Kidney glomerular epithelial cell (primary cell): ENCODE results near the gene MYO3B.
"Not testable (repeated sequence)": the region's sequence is repeated elsewhere in the genome, so short reads cannot be mapped to it uniquely, and the experiment has no call there.

Source experiments
- DNase-seq: peaks from one replicate; lab custom pipeline; 2025; lab: John Stamatoyannopoulos, UW

The MYO3B gene

GRCh38 chr2:170339750-170340692 lies 162.1 kb downstream of the MYO3B start:
- DNase-seq, result no peak

- no peak for DNase-seq
Observed at GRCh38 chr2:170340693-170341068, 162.7 kb downstream of the MYO3B start.

DNA sequence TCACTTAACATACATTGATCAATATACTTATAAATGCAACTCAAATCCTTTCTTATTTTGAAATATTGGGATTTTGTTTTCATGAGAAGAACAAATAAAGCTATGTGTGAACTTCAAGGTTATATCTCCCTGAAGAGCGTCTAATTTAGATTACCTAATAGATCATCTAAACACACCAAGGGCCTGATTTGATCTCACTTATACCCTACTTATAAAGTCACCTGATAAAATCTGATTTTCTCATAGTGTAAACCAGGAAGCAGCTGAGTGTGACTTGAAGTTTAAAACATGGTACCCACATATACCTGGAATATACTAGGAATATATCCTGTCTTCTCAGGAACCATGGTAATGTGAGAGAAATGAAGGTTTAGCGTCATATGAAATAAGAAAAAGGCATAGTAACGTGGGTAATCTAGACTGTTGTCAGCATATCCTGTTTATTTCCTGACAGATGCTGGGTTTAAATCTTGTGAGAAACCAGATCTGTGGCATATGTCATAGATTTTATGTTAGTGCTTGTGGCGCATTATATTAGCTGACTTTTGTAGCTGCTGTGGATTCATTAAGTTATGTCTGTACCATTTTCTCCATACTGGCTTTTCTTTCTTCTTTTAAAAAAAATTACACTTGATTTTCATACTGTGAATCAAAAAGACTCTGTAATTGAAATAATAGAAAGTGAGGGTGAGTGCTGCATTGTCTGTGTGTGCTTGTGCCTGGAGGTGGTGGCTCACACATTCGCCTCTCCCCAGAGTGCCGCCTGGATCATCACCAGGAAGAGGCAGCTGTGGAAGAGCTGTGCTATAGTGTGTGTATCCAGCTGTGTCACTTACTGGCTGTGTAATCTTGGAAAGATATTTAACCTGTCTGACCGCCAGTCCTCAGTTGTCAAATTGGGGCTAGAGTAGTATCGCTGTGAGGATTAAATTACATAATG lies 164.0 kb downstream of the MYO3B start:
- no peak for DNase-seq

- no peak for DNase-seq
Observed at GRCh38 chr2:170344663-170345346, 166.9 kb downstream of the MYO3B start.

GRCh38 chr2:170345607-170346006 lies 167.7 kb downstream of the MYO3B start:
- DNase-seq, result no peak

DNA sequence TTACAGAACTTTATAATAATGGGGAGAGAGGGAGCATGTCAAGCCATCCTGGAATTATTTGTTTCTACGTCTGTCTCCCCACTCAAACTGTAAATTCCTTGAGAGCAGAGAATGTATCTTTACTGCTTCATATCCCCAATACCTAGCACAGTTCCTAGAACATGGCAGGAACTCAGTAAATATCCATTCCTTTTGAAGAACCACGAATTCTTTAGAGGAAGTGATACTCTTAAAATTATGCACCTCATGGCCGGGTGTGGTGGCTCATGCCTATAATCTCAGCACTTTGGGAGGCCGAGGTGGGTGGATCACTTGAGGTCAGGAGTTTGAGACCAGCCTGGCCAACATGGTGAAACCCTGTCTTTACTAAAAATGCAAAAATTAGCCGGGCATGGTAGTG lies 171.3 kb downstream of the MYO3B start:
- DNase-seq, result not testable (repeated sequence)

DNA sequence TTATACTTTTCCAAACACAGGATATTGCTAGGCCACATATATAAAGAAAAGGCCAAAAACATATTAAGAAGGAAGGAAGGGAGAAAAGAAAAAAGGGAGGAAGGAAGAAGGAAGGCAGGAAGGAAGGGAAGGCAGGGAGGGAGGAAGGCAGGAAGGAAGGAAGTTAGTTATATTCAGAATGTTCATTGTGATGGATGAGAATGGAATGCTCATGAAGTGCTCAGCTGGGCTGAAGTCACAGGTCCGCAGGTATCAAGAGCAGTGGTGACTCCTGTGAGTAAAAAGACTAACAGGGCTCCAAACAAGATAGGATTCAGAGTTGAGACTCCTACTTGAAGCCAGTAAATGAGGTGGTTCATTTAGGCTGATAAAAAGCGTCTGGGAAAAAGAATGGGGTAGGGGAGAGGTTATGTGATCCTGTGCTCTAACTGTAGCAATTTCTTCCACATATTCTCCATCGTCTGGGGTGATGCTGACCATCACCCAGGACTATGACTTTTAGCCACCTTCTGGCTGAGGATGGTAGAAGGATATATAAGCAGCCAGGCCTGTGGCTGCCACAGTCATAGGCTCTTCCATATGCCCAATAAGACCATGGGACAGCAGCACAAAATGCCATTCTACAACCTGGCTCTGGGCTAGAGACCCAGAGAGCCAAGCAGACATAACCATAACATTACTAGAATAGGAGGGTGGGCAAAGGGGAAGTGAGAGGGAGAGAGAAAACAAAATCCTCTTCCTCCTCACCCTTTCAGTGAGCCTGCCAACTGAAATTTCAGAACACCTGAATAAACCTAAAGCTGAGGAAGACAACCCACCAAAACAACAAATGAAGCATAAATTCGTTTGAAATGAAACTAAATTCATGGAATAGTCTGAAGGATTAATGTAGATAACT lies 173.2 kb downstream of the MYO3B start:
- no peak for DNase-seq

- DNase-seq, result no peak
Observed at GRCh38 chr2:170353723-170354122, 175.8 kb downstream of the MYO3B start.

DNA sequence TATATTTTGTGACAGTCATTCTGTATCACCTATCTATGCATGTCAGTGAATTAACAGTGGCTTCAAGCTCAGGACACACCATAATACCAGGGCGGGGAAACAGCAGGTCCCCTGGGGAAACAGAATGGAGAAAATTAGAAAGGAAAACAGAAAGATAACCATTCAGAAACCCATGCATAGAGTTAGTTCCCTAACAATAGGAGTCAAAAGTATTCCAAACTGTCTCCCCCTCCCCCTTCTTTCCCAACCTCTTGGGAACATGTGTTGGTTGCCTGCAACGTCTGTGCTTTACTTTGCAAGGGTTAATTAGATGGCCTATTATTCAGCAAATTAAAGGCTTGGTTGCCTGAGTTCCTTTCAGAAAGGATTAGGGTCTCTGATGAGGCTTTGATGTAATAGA lies 176.4 kb downstream of the MYO3B start:
- no peak for DNase-seq

GRCh38 chr2:170354855-170355780 lies 177.2 kb downstream of the MYO3B start:
- no peak for DNase-seq

GRCh38 chr2:170359466-170359865 lies 181.5 kb downstream of the MYO3B start:
- no peak for DNase-seq

- no peak for DNase-seq
Observed at GRCh38 chr2:170360546-170361089, 182.7 kb downstream of the MYO3B start.

- DNase-seq, result peak; percentile 50
Observed at GRCh38 chr2:170361090-170361936, 183.4 kb downstream of the MYO3B start.

- no peak for DNase-seq
Observed at GRCh38 chr2:170362313-170362870, 184.4 kb downstream of the MYO3B start.

GRCh38 chr2:170362871-170363631 lies 185.1 kb downstream of the MYO3B start:
- no peak for DNase-seq

GRCh38 chr2:170365003-170365402 lies 187.1 kb downstream of the MYO3B start:
- no peak for DNase-seq

GRCh38 chr2:170365686-170366085 lies 187.7 kb downstream of the MYO3B start:
- DNase-seq, result no peak

GRCh38 chr2:170368370-170368769 lies 190.4 kb downstream of the MYO3B start:
- DNase-seq, result no peak
